ENCODE data around the gene WWC2.

WWC2 gene

GRCh38 chr4:183333983-183334382 is 234.9 kb downstream of the WWC2 start:
- no peaks in the 10 kb centered on the region for H3K36me3 ChIP-seq (ENCODE audit: insufficient read depth, low read length)

GRCh38 chr4:183335369-183335940 is 236.4 kb downstream of the WWC2 start:
- Histone ChIP-seq H3K4me1 (ENCODE audit: control insufficient read depth, insufficient read depth, low read length, unreplicated experiment) (peaks cover 23% of the 10 kb centered on the region), H3K27ac (ENCODE audit: low read depth, low read length) (peak overlapping the region; percentile 65), H2AFZ (ENCODE audit: low read length, unreplicated experiment) (peak overlapping the region; percentile 19), H3K79me2 (ENCODE audit: control insufficient read depth, insufficient read depth, low read length, unreplicated experiment) (no peaks in the 10 kb centered on the region), H3K36me3 (ENCODE audit: insufficient read depth, low read length) (no peaks in the 10 kb centered on the region), H3K27me3 (ENCODE audit: insufficient read depth, low read length) (no peaks in the 10 kb centered on the region), H3K4me3 (ENCODE audit: low read depth, low read length) (no peak overlapping the region)

More at GRCh38 chr4:183333983-183334382, 234.9 kb downstream of the WWC2 start:
- Histone ChIP-seq H3K4me1 (ENCODE audit: control insufficient read depth, insufficient read depth, low read length, unreplicated experiment) (peaks cover 23% of the 10 kb centered on the region), H3K27me3 (ENCODE audit: insufficient read depth, low read length) (no peaks in the 10 kb centered on the region), H3K79me2 (ENCODE audit: control insufficient read depth, insufficient read depth, low read length, unreplicated experiment) (no peaks in the 10 kb centered on the region), H3K27ac (ENCODE audit: low read depth, low read length) (no peak overlapping the region), H2AFZ (ENCODE audit: low read length, unreplicated experiment) (no peak overlapping the region), H3K4me3 (ENCODE audit: low read depth, low read length) (no peak overlapping the region)

- H3K4me3 ChIP-seq (ENCODE audit: low read depth, low read length): no peak overlapping the region
- no peak overlapping the region for H2AFZ ChIP-seq (ENCODE audit: low read length, unreplicated experiment)
- no peaks in the 10 kb centered on the region for H3K36me3 ChIP-seq (ENCODE audit: insufficient read depth, low read length)
- no peaks in the 10 kb centered on the region for H3K27me3 ChIP-seq (ENCODE audit: insufficient read depth, low read length)
- peaks cover 23% of the 10 kb centered on the region for H3K4me1 ChIP-seq (ENCODE audit: control insufficient read depth, insufficient read depth, low read length, unreplicated experiment)
- no peak overlapping the region for H3K27ac ChIP-seq (ENCODE audit: low read depth, low read length)
- no peaks in the 10 kb centered on the region for H3K79me2 ChIP-seq (ENCODE audit: control insufficient read depth, insufficient read depth, low read length, unreplicated experiment)
Observed at GRCh38 chr4:183337349-183337748, 238.3 kb downstream of the WWC2 start.

- no peak overlapping the region for H2AFZ ChIP-seq (ENCODE audit: low read length, unreplicated experiment)
- H3K27ac ChIP-seq (ENCODE audit: low read depth, low read length): no peak overlapping the region
- H3K4me1 ChIP-seq (ENCODE audit: control insufficient read depth, insufficient read depth, low read length, unreplicated experiment): peaks cover 23% of the 10 kb centered on the region
- no peak overlapping the region for H3K4me3 ChIP-seq (ENCODE audit: low read depth, low read length)
- no peaks in the 10 kb centered on the region for H3K79me2 ChIP-seq (ENCODE audit: control insufficient read depth, insufficient read depth, low read length, unreplicated experiment)
- no peaks in the 10 kb centered on the region for H3K27me3 ChIP-seq (ENCODE audit: insufficient read depth, low read length)
- no peaks in the 10 kb centered on the region for H3K36me3 ChIP-seq (ENCODE audit: insufficient read depth, low read length)
Observed at GRCh38 chr4:183337833-183338232, 238.8 kb downstream of the WWC2 start.

GRCh38 chr4:183342541-183343533 is 243.8 kb downstream of the WWC2 start:
- Histone ChIP-seq H3K79me2 (ENCODE audit: control insufficient read depth, insufficient read depth, low read length, unreplicated experiment) (no peaks in the 10 kb centered on the region), H3K4me1 (ENCODE audit: control insufficient read depth, insufficient read depth, low read length, unreplicated experiment) (peaks cover 5% of the 10 kb centered on the region), H3K36me3 (ENCODE audit: insufficient read depth, low read length) (no peaks in the 10 kb centered on the region), H3K4me3 (ENCODE audit: low read depth, low read length) (no peak overlapping the region), H3K27me3 (ENCODE audit: insufficient read depth, low read length) (no peaks in the 10 kb centered on the region), H2AFZ (ENCODE audit: low read length, unreplicated experiment) (no peak overlapping the region), H3K27ac (ENCODE audit: low read depth, low read length) (no peak overlapping the region)

- Histone ChIP-seq H3K4me1 (ENCODE audit: control insufficient read depth, insufficient read depth, low read length, unreplicated experiment) (peaks cover 14% of the 10 kb centered on the region), H2AFZ (ENCODE audit: low read length, unreplicated experiment) (no peak overlapping the region), H3K27ac (ENCODE audit: low read depth, low read length) (no peak overlapping the region), H3K27me3 (ENCODE audit: insufficient read depth, low read length) (no peaks in the 10 kb centered on the region), H3K36me3 (ENCODE audit: insufficient read depth, low read length) (no peaks in the 10 kb centered on the region), H3K4me3 (ENCODE audit: low read depth, low read length) (no peak overlapping the region), H3K79me2 (ENCODE audit: control insufficient read depth, insufficient read depth, low read length, unreplicated experiment) (no peaks in the 10 kb centered on the region)
Observed at GRCh38 chr4:183343730-183344129, 244.7 kb downstream of the WWC2 start.

- Histone ChIP-seq H2AFZ (ENCODE audit: low read length, unreplicated experiment) (no peak overlapping the region), H3K27ac (ENCODE audit: low read depth, low read length) (no peak overlapping the region), H3K27me3 (ENCODE audit: insufficient read depth, low read length) (no peaks in the 10 kb centered on the region)
Observed at GRCh38 chr4:183344523-183345255, 245.6 kb downstream of the WWC2 start.

GRCh38 chr4:183345261-183345660 is 246.2 kb downstream of the WWC2 start:
- H3K79me2 ChIP-seq (ENCODE audit: control insufficient read depth, insufficient read depth, low read length, unreplicated experiment): no peaks in the 10 kb centered on the region
- no peak overlapping the region for H3K27ac ChIP-seq (ENCODE audit: low read depth, low read length)
- no peak overlapping the region for H3K4me3 ChIP-seq (ENCODE audit: low read depth, low read length)
- H3K4me1 ChIP-seq (ENCODE audit: control insufficient read depth, insufficient read depth, low read length, unreplicated experiment): peaks cover 23% of the 10 kb centered on the region
- H3K36me3 ChIP-seq (ENCODE audit: insufficient read depth, low read length): no peaks in the 10 kb centered on the region
- no peak overlapping the region for H2AFZ ChIP-seq (ENCODE audit: low read length, unreplicated experiment)
- H3K27me3 ChIP-seq (ENCODE audit: insufficient read depth, low read length): no peaks in the 10 kb centered on the region

More at GRCh38 chr4:183344523-183345255, 245.6 kb downstream of the WWC2 start:
- peaks cover 23% of the 10 kb centered on the region for H3K4me1 ChIP-seq (ENCODE audit: control insufficient read depth, insufficient read depth, low read length, unreplicated experiment)
- H3K36me3 ChIP-seq (ENCODE audit: insufficient read depth, low read length): no peaks in the 10 kb centered on the region
- no peak overlapping the region for H3K4me3 ChIP-seq (ENCODE audit: low read depth, low read length)
- H3K79me2 ChIP-seq (ENCODE audit: control insufficient read depth, insufficient read depth, low read length, unreplicated experiment): no peaks in the 10 kb centered on the region

GRCh38 chr4:183347146-183347545 is 248.1 kb downstream of the WWC2 start:
- no peak overlapping the region for H2AFZ ChIP-seq (ENCODE audit: low read length, unreplicated experiment)
- H3K27me3 ChIP-seq (ENCODE audit: insufficient read depth, low read length): no peaks in the 10 kb centered on the region
- H3K79me2 ChIP-seq (ENCODE audit: control insufficient read depth, insufficient read depth, low read length, unreplicated experiment): no peaks in the 10 kb centered on the region
- no peak overlapping the region for H3K4me3 ChIP-seq (ENCODE audit: low read depth, low read length)
- no peak overlapping the region for H3K27ac ChIP-seq (ENCODE audit: low read depth, low read length)
- H3K4me1 ChIP-seq (ENCODE audit: control insufficient read depth, insufficient read depth, low read length, unreplicated experiment): peaks cover 23% of the 10 kb centered on the region
- H3K36me3 ChIP-seq (ENCODE audit: insufficient read depth, low read length): no peaks in the 10 kb centered on the region

- Histone ChIP-seq H3K79me2 (ENCODE audit: control insufficient read depth, insufficient read depth, low read length, unreplicated experiment) (no peaks in the 10 kb centered on the region), H3K4me3 (ENCODE audit: low read depth, low read length) (no peak overlapping the region), H3K27me3 (ENCODE audit: insufficient read depth, low read length) (no peaks in the 10 kb centered on the region), H3K4me1 (ENCODE audit: control insufficient read depth, insufficient read depth, low read length, unreplicated experiment) (peaks cover 23% of the 10 kb centered on the region), H3K36me3 (ENCODE audit: insufficient read depth, low read length) (no peaks in the 10 kb centered on the region), H2AFZ (ENCODE audit: low read length, unreplicated experiment) (peak overlapping the region; percentile 62), H3K27ac (ENCODE audit: low read depth, low read length) (no peak overlapping the region)
Observed at GRCh38 chr4:183347566-183347965, 248.5 kb downstream of the WWC2 start.

Measured in ACC112 (cell line).